Measurements from ENCODE around the gene SPATA2L. TPM values are rescaled to one million over a fixed set of nuclear protein-coding genes. Genes with fewer than 3 reads are reported as not detected.
"Not testable (repeated sequence)": the region's sequence is repeated elsewhere in the genome, so short reads cannot be mapped to it uniquely, and the experiment has no call there.

Gene SPATA2L
- total and polyA plus RNA-seq, 7 experiments from 2014 or later = 7.0 to 32.2 (median 12.0) TPM

GRCh38 chr16:89691986-89692569, 9.4 kb downstream of the SPATA2L start:
- CTCF ChIA-PET = no interaction called here
- Mint-ChIP-seq H3K9me3 (no peaks in the 10 kb centered on the region), H3K4me1 (peaks cover 10 to 22% (median 16%) of the 10 kb centered on the region in 7 donors), H3K4me3 (no peak overlapping the region), H3K27me3 (no peaks in the 10 kb centered on the region), H3K36me3 (peaks cover 0 to 17% (median 0%) of the 10 kb centered on the region in 5 donors), H3K27ac (no peak overlapping the region)
- no peak for DNase-seq
- Histone ChIP-seq H3K4me1 (ENCODE audit: control insufficient read depth in 2 of 2, insufficient read depth in 2 of 2, low read length in 2 of 2) (peaks cover 12 to 13% of the 10 kb centered on the region in 2 donors), H3K27ac (ENCODE audit: low read depth, low read length) (no peak overlapping the region), H3K9me3 (ENCODE audit: control insufficient read depth in 2 of 3, low read length in 3 of 3) (no peaks in the 10 kb centered on the region), H3K36me3 (ENCODE audit: control insufficient read depth in 2 of 3, insufficient read depth in 3 of 3, low read length in 3 of 3) (peaks cover 0 to 60% (median 4%) of the 10 kb centered on the region in 3 experiments), H3K27me3 (ENCODE audit: control insufficient read depth in 2 of 2, insufficient read depth in 2 of 2, low read length in 2 of 2) (no peaks in the 10 kb centered on the region), H3K4me3 (ENCODE audit: low read length) (no peak overlapping the region)
- POLR2A ChIA-PET = no interaction called here
- ATAC-seq = no peak
- intact Hi-C loops (cut with micrococcal nuclease) = no loop called here

DNA sequence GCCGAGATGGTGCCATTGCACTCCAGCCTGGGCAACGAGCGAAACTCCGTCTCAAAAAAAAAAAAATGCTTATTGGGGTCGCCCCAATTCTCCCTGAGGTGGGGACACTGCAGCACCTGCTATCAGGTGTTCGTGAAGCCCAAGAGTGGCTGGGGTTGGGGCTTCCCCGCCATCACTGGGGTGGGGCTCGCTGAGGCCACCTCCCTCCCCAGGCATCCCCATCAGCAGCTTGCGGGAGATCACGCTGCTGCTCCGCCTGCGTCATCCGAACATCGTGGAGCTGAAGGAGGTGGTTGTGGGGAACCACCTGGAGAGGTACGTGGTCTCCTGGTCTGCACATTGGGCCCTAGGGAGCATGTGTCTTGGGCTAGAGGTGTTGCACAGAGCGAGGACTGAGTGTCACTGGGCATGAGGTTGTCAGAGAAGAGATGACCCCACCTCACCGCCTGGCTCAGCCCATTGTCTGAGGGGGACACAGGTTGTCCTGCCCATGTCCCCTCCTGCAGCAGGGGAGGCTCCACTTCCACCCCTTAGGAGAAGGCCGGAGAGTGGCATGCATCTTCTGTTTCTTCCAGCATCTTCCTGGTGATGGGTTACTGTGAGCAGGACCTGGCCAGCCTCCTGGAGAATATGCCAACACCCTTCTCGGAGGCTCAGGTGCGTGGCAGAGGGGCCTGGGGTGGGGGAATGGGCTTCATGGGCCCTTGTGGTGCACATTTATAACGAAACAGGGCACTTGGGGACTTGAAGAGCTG, 10.1 kb downstream of the SPATA2L start:
- POLR2A ChIA-PET = no interaction called here
- intact Hi-C loops (cut with micrococcal nuclease) = no loop called here
- no peak overlapping the region for H3K4me3 Mint-ChIP-seq
- no peaks in the 10 kb centered on the region for H3K9me3 Mint-ChIP-seq
- Histone ChIP-seq H3K4me3 (ENCODE audit: low read length) (no peak overlapping the region), H3K36me3 (ENCODE audit: control insufficient read depth in 2 of 3, insufficient read depth in 3 of 3, low read length in 3 of 3) (peaks cover 0 to 63% (median 4%) of the 10 kb centered on the region in 3 experiments), H3K4me1 (ENCODE audit: control insufficient read depth in 2 of 2, insufficient read depth in 2 of 2, low read length in 2 of 2) (peaks cover 6 to 12% of the 10 kb centered on the region in 2 donors), H3K27ac (ENCODE audit: low read depth, low read length) (no peak overlapping the region), H3K27me3 (ENCODE audit: control insufficient read depth in 2 of 2, insufficient read depth in 2 of 2, low read length in 2 of 2) (no peaks in the 10 kb centered on the region), H3K9me3 (ENCODE audit: control insufficient read depth in 2 of 3, low read length in 3 of 3) (no peaks in the 10 kb centered on the region)
- CTCF ChIA-PET = no interaction called here
- peaks cover 10 to 24% (median 16%) of the 10 kb centered on the region in 7 donors for H3K4me1 Mint-ChIP-seq
- peaks cover 0 to 17% (median 2%) of the 10 kb centered on the region in 5 donors for H3K36me3 Mint-ChIP-seq
- ATAC-seq (no peak), DNase-seq (no peak)
- no peaks in the 10 kb centered on the region for H3K27me3 Mint-ChIP-seq
- H3K27ac Mint-ChIP-seq = peak overlapping the region in 1 of 9 donors; percentile 28

DNA sequence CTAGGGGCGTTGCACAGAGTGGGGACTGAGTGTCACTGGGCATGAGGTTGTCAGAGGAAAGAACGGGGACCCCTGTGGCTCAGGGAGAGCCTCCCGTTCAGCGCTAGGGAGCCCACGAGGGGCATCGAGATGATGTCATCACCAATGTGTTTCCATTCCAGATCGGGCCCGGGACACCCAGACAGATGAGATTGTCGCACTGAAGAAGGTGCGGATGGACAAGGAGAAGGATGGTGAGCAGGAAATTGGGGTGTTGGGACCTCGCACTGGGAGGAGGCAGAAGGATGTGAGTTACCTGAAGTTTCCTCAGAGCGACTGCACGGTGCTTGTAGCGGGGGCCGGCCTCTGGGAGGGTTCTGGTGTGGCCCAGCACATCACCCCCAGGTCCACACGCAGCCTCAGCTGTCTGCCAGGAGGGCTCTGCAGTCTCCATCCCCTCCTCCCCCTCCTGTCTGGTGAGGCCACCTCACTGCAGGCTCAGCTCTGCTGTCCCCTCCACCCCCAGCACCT, 11.1 kb downstream of the SPATA2L start:
- CTCF ChIA-PET = no interaction called here

GRCh38 chr16:89689621-89690020, 11.9 kb downstream of the SPATA2L start:
- ATAC-seq; H3K27me3 Mint-ChIP-seq; H3K9me3 ChIP-seq (ENCODE audit: control insufficient read depth in 2 of 3, low read length in 3 of 3); H3K27me3 ChIP-seq (ENCODE audit: control insufficient read depth in 2 of 2, insufficient read depth in 2 of 2, low read length in 2 of 2); H3K27ac Mint-ChIP-seq; DNase-seq; H3K9me3 Mint-ChIP-seq; H3K4me3 Mint-ChIP-seq; H3K4me1 ChIP-seq (ENCODE audit: control insufficient read depth in 2 of 2, insufficient read depth in 2 of 2, low read length in 2 of 2); H3K27ac ChIP-seq (ENCODE audit: low read depth, low read length); H3K4me3 ChIP-seq (ENCODE audit: low read length): not testable (repeated sequence)
- peaks cover 0 to 17% (median 3%) of the 10 kb centered on the region in 5 donors for H3K36me3 Mint-ChIP-seq
- intact Hi-C loops (cut with micrococcal nuclease) = loop anchor here in 1 of 2 donors (5.0 kb wide), 1 partner anchor 183 kb away; the partner anchor contains the start of gene TCF25
- POLR2A ChIA-PET = interaction anchor here (0.9 to 1.9 kb wide), 3 partner anchors 9 to 174 kb away, joined by 3 to 6 read pairs (median 5); no protein-coding TSS in a partner anchor
- peaks cover 0 to 50% (median 4%) of the 10 kb centered on the region in 3 experiments for H3K36me3 ChIP-seq (ENCODE audit: control insufficient read depth in 2 of 3, insufficient read depth in 3 of 3, low read length in 3 of 3)
- peaks cover 9 to 18% (median 17%) of the 10 kb centered on the region in 7 donors for H3K4me1 Mint-ChIP-seq
- CTCF ChIA-PET = interaction anchor here (1.7 kb wide), 1 partner anchor 10 kb away, joined by 6 read pairs; no protein-coding TSS in a partner anchor

More for the DNA sequence above, 11.1 kb downstream of the SPATA2L start:
- Mint-ChIP-seq H3K27ac (no peak overlapping the region), H3K36me3 (peaks cover 0 to 17% (median 3%) of the 10 kb centered on the region in 5 donors), H3K27me3 (no peaks in the 10 kb centered on the region), H3K4me3 (no peak overlapping the region), H3K9me3 (no peaks in the 10 kb centered on the region), H3K4me1 (peaks cover 10 to 20% (median 17%) of the 10 kb centered on the region in 7 donors)
- Histone ChIP-seq H3K9me3 (ENCODE audit: control insufficient read depth in 2 of 3, low read length in 3 of 3) (no peaks in the 10 kb centered on the region), H3K4me1 (ENCODE audit: control insufficient read depth in 2 of 2, insufficient read depth in 2 of 2, low read length in 2 of 2) (peaks cover 0 to 7% of the 10 kb centered on the region in 2 donors), H3K36me3 (ENCODE audit: control insufficient read depth in 2 of 3, insufficient read depth in 3 of 3, low read length in 3 of 3) (peaks cover 0 to 56% (median 4%) of the 10 kb centered on the region in 3 experiments), H3K27me3 (ENCODE audit: control insufficient read depth in 2 of 2, insufficient read depth in 2 of 2, low read length in 2 of 2) (no peaks in the 10 kb centered on the region), H3K4me3 (ENCODE audit: low read length) (no peak overlapping the region), H3K27ac (ENCODE audit: low read depth, low read length) (no peak overlapping the region)
- DNase-seq (no peak), ATAC-seq (no peak)
- intact Hi-C loops (cut with micrococcal nuclease) = no loop called here
- POLR2A ChIA-PET = interaction anchor here (1.0 kb wide), 1 partner anchor 32 kb away, joined by 3 read pairs; no protein-coding TSS in a partner anchor

DNA sequence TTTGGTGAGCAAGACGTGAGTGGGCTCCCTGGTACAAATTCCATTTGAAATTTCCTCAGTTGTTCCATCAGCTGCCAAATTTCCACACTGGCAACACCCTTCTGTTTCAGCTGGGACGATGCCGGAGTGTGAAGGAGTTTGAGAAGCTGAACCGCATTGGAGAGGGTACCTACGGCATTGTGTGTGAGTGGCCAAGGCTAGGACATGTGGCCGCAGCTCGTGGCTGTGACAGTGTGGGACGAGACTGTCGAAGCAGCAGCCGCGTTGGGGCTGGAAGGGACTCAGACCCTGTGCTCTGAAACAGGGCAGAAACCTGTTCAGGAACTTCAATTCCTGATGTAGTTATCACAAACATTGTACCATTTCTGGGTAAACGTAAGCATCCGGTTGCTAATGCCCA, 12.4 kb downstream of the SPATA2L start:
- DNase-seq = no peak
- intact Hi-C loops (cut with micrococcal nuclease) = loop anchor here in 1 of 2 donors (5.0 kb wide), 1 partner anchor 183 kb away; the partner anchor contains the start of gene TCF25
- no peak overlapping the region for H3K4me3 ChIP-seq (ENCODE audit: low read length)
- H3K27ac ChIP-seq (ENCODE audit: low read depth, low read length) = no peak overlapping the region
- Mint-ChIP-seq H3K27me3 (no peaks in the 10 kb centered on the region), H3K4me3 (no peak overlapping the region), H3K4me1 (peaks cover 9 to 18% (median 17%) of the 10 kb centered on the region in 7 donors), H3K36me3 (peaks cover 0 to 17% (median 3%) of the 10 kb centered on the region in 5 donors), H3K27ac (no peak overlapping the region), H3K9me3 (peaks cover 0 to 4% (median 0%) of the 10 kb centered on the region in 11 donors)
- H3K4me1 ChIP-seq (ENCODE audit: control insufficient read depth in 2 of 2, insufficient read depth in 2 of 2, low read length in 2 of 2) = peaks cover 0 to 7% of the 10 kb centered on the region in 2 donors
- H3K9me3 ChIP-seq (ENCODE audit: control insufficient read depth in 2 of 3, low read length in 3 of 3) = no peaks in the 10 kb centered on the region
- CTCF ChIA-PET = interaction anchor here (1.7 kb wide), 1 partner anchor 11 kb away, joined by 6 read pairs; no protein-coding TSS in a partner anchor
- no peak for ATAC-seq
- H3K36me3 ChIP-seq (ENCODE audit: control insufficient read depth in 2 of 3, insufficient read depth in 3 of 3, low read length in 3 of 3) = peaks cover 0 to 48% (median 4%) of the 10 kb centered on the region in 3 experiments
- POLR2A ChIA-PET = interaction anchor here (0.7 to 1.9 kb wide), 5 partner anchors 9 to 175 kb away, joined by 3 to 6 read pairs (median 3); no protein-coding TSS in a partner anchor
- no peaks in the 10 kb centered on the region for H3K27me3 ChIP-seq (ENCODE audit: control insufficient read depth in 2 of 2, insufficient read depth in 2 of 2, low read length in 2 of 2)

DNA sequence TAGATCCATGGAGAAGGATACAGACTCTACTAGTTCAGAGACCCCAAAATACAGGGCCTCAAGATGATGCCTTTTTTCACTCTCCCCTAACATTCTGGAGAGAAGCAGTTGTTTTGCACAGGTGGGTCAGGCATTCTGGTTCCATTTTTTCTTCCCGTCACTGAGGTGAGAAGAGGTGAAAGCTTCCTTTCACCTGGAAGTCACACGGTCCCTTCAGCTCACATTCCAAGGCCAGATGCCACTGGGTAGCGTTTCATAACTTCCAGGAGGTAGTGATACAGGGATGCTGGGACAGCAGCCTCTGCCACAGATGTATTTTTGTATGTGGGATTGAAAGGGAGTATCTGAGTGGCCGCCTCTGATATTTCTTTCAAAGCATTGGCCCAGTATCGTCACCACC, 13.1 kb downstream of the SPATA2L start:
- H3K4me3 Mint-ChIP-seq = peak overlapping the region; percentile 37 to 93 (median 85)
- no peak overlapping the region for H3K27ac ChIP-seq (ENCODE audit: low read depth, low read length)
- H3K4me3 ChIP-seq (ENCODE audit: low read length) = no peak overlapping the region
- no peaks in the 10 kb centered on the region for H3K27me3 Mint-ChIP-seq
- no peaks in the 10 kb centered on the region for H3K9me3 ChIP-seq (ENCODE audit: control insufficient read depth in 2 of 3, low read length in 3 of 3)
- H3K27ac Mint-ChIP-seq = peak overlapping the region in 4 of 9 donors; percentile 18 to 77 (median 38)
- ChIA-PET CTCF (interaction anchor here (0.7 to 1.7 kb wide), 3 partner anchors 12 to 592 kb away, joined by 4 to 6 read pairs (median 5); no protein-coding TSS in a partner anchor), POLR2A (interaction anchor here (0.7 to 1.9 kb wide), 4 partner anchors 16 to 185 kb away, joined by 3 to 6 read pairs (median 3); partner anchors contain the start of gene TCF25)
- no peaks in the 10 kb centered on the region for H3K27me3 ChIP-seq (ENCODE audit: control insufficient read depth in 2 of 2, insufficient read depth in 2 of 2, low read length in 2 of 2)
- DNase-seq (no peak), ATAC-seq (no peak)
- peaks cover 0 to 41% (median 4%) of the 10 kb centered on the region in 3 experiments for H3K36me3 ChIP-seq (ENCODE audit: control insufficient read depth in 2 of 3, insufficient read depth in 3 of 3, low read length in 3 of 3)
- H3K4me1 Mint-ChIP-seq = peaks cover 9 to 18% (median 17%) of the 10 kb centered on the region in 7 donors
- H3K36me3 Mint-ChIP-seq = peaks cover 0 to 14% (median 2%) of the 10 kb centered on the region in 5 donors
- peaks cover 0 to 4% (median 0%) of the 10 kb centered on the region in 11 donors for H3K9me3 Mint-ChIP-seq
- intact Hi-C loops (cut with micrococcal nuclease) = loop anchor here in 1 of 2 donors (5.0 kb wide), 1 partner anchor 184 kb away; the partner anchor contains the start of gene TCF25
- H3K4me1 ChIP-seq (ENCODE audit: control insufficient read depth in 2 of 2, insufficient read depth in 2 of 2, low read length in 2 of 2) = peaks cover 0 to 7% of the 10 kb centered on the region in 2 donors

All from naive thymus-derived CD4-positive, alpha-beta T cell (primary cell).